MG63 (cell line): ENCODE measurements around the gene CARD11. TPM values are rescaled to one million over a fixed set of nuclear protein-coding genes. Genes with fewer than 3 reads are reported as not detected.

Experiments used
- DNase-seq: peaks from one replicate; pipeline ENCODE4 v3.0.0-alpha.2; 2020
- H3K27me3 ChIP-seq: fragments of 250-450 bp; sonication (Bioruptor Pico); 2 replicates; pipeline ENCODE4 v1.5.1; 2020; ENCODE audit warnings: mild to moderate bottlenecking, moderate library complexity
- H3K36me3 ChIP-seq: fragments of 250-450 bp; sonication (Bioruptor Pico); 2 replicates; pipeline ENCODE4 v1.5.1; 2020; ENCODE audit warnings: mild to moderate bottlenecking, moderate library complexity
- H3K4me3 ChIP-seq: fragments of 250-450 bp; sonication (Bioruptor Pico); 2 replicates; pipeline ENCODE4 v1.5.1; 2020; ENCODE audit warnings: mild to moderate bottlenecking, moderate library complexity
- H3K9me3 ChIP-seq: fragments of 250-450 bp; sonication (Bioruptor Pico); 2 replicates; pipeline ENCODE4 v1.5.1; 2020; ENCODE audit warnings: mild to moderate bottlenecking, moderate library complexity
- total RNA-seq: library from RNA; depleted of rRNA; stranded (reverse); fragments of >200 nt; shearing (Covaris generic); gene quantifications from 2 replicates; pipeline ENCODE4 v1.2.3, GENCODE V29; 2014; ENCODE audit warnings: low replicate concordance

CARD11 gene
- total RNA-seq, 1 experiment from 2014 or later = not detected

- peak; percentile 68 for DNase-seq
- H3K36me3 ChIP-seq = no peaks in the 10 kb centered on the region
- no peak overlapping the region for H3K4me3 ChIP-seq
- no peaks in the 10 kb centered on the region for H3K27me3 ChIP-seq
- no peaks in the 10 kb centered on the region for H3K9me3 ChIP-seq
Observed at GRCh38 chr7:2934211-2934731, 109.4 kb downstream of the CARD11 start.

DNA sequence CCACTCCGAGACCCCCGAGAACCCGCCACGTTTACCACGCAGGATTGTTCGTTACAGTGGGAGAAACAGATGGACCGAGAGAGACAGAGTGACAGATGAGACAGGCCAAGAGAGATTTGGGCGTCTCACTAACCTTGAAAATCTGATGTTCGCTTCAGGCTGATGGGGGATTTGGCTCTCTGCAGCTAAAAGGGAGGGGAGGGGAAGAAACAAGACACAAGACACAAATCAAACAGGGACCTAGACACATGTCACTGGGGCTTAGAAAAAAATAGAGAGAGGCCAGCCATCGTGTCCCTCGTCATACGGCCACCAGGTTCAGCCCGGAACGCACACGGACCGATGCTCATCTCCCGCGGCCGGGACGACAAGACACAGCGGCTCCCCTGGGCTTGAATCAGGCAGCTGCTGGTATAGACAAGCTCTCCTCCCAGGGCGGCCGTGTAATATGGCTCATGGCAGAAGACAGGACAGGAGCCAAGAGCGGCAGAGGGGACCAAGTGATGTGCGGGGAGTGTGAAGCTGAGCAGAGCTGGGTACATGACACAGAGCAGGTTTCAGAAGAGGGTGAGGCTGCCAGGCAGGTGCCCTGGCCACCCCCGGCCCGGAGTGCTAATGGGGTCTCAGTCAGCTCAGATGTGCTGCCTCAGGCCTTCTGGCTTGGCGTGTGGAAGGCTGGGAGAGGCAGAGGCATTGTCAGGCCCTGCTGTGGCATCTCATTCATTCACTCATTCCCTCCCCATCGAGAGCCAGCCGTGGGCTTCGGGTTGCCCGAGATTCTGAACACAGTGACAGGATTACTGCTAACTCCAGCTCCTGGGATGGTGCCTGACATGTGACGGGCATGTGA lies 111.0 kb downstream of the CARD11 start:
- DNase-seq = no peak
- Histone ChIP-seq H3K36me3 (no peaks in the 10 kb centered on the region), H3K4me3 (no peak overlapping the region), H3K27me3 (no peaks in the 10 kb centered on the region), H3K9me3 (no peaks in the 10 kb centered on the region)

DNA sequence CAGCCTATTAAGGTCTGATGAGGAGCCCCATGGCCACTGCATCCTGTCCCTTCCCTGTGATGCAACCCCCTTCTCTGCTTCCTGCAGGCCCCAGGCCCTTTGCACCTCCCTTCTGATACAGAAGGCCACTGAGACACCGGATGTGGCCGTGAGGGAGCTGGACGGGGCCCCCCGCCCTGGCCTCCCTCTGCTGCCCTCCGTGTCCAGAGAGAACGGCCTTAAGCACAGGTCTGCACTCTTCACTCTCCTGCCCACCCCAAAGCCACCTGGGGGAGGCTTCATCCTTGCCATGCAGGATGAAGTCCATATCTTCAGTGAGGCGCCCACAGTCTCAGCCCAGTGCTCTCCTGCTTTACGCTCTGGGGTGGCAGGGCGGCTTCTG lies 112.6 kb downstream of the CARD11 start:
- DNase-seq = no peak
- H3K36me3 ChIP-seq = no peaks in the 10 kb centered on the region

GRCh38 chr7:2930310-2931033 lies 113.2 kb downstream of the CARD11 start:
- no peak for DNase-seq
- no peaks in the 10 kb centered on the region for H3K36me3 ChIP-seq
- no peaks in the 10 kb centered on the region for H3K9me3 ChIP-seq
- no peaks in the 10 kb centered on the region for H3K27me3 ChIP-seq
- H3K4me3 ChIP-seq = no peak overlapping the region

More for the DNA sequence above, 112.6 kb downstream of the CARD11 start:
- no peak overlapping the region for H3K4me3 ChIP-seq
- H3K9me3 ChIP-seq = no peaks in the 10 kb centered on the region
- no peaks in the 10 kb centered on the region for H3K27me3 ChIP-seq

DNA sequence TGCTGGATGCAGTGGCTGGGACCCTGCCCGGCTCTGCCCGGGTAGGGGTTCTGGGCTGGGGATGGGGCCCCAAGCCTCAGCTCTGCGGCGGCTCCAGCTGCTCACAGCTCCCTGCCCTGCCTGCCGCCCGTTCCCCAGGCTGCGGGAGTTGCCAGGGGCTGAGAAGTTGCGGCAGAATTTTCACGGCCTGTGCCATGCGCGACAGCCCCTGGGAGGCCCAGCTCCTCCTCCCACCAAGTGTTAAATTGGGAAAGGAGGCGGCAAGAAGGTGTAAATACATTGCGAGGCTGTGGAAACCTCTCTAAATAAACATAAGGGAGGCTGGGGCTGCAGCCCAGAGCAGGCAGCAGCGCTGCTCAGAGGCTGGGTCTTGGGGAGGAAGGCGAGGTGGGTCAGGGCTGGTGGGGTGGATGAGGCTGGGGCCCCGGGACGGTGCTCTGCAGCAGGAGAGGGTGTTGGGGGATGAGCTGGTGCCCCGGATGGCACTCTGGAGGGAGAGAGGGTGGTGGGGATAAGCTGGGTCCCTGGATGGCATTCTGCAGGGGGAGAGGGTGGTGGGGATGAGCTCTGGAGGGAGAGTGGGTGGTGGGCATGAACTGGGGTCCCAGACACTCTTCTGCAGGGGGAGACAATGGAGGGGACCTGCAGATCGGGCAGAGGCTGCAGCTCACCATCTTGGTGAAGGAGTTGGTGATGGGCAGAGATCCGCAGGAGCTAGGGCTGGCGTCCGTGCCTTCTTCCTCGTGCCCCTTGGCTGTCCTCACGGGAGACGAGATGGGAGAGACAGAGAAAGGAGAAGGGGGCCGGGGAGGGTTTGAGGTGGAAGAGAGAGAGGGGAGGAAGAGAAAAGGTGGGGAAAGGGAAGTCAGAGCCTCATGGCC lies 114.1 kb downstream of the CARD11 start:
- no peaks in the 10 kb centered on the region for H3K9me3 ChIP-seq
- DNase-seq = no peak
- no peaks in the 10 kb centered on the region for H3K27me3 ChIP-seq
- no peaks in the 10 kb centered on the region for H3K36me3 ChIP-seq
- no peak overlapping the region for H3K4me3 ChIP-seq

- H3K4me3 ChIP-seq = no peak overlapping the region
- H3K36me3 ChIP-seq = no peaks in the 10 kb centered on the region
- DNase-seq = no peak
- H3K27me3 ChIP-seq = no peaks in the 10 kb centered on the region
- no peaks in the 10 kb centered on the region for H3K9me3 ChIP-seq
Observed at GRCh38 chr7:2928613-2929311, 114.9 kb downstream of the CARD11 start.

DNA sequence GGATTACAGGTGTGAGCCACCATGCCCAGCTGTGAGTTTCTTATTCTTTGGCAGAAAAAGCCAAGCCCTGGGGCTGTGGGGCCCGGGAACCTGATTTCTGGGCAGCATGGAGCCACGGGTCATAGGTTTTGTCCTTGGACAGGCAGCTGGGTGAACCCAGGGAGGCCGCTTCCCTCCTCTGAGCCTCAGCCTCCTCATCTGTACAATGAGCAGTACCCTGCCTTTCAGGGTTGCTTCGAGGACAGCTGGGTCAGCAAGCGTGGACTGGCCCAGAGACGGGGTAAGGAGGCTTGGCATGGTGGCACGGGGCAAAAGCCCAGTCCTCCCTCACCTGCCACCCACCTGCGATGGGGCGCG lies 115.4 kb downstream of the CARD11 start:
- H3K27me3 ChIP-seq = no peaks in the 10 kb centered on the region
- no peaks in the 10 kb centered on the region for H3K36me3 ChIP-seq
- DNase-seq = no peak
- H3K9me3 ChIP-seq = no peaks in the 10 kb centered on the region
- no peak overlapping the region for H3K4me3 ChIP-seq

DNA sequence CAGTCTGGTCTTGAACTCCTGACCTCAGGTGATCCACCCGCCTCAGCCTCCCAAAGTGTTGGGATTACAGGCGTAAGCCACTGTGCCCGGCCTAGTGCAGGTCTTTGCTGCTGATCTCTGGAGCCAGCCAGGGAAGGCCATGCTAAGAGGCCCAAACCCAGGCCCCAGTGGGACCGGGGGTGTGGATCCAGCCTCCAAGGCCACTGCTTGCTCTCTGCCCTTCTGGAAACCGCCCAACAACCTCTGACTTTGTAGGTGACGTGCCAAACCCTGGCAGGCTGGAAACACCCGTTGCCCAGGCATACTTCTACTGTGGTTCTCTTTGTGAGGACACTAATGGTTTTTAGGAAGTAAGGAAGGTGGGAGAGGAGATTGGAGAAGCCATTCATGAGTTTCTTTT lies 116.1 kb downstream of the CARD11 start:
- DNase-seq = no peak
- Histone ChIP-seq H3K9me3 (no peaks in the 10 kb centered on the region), H3K4me3 (no peak overlapping the region), H3K36me3 (no peaks in the 10 kb centered on the region), H3K27me3 (no peaks in the 10 kb centered on the region)

DNA sequence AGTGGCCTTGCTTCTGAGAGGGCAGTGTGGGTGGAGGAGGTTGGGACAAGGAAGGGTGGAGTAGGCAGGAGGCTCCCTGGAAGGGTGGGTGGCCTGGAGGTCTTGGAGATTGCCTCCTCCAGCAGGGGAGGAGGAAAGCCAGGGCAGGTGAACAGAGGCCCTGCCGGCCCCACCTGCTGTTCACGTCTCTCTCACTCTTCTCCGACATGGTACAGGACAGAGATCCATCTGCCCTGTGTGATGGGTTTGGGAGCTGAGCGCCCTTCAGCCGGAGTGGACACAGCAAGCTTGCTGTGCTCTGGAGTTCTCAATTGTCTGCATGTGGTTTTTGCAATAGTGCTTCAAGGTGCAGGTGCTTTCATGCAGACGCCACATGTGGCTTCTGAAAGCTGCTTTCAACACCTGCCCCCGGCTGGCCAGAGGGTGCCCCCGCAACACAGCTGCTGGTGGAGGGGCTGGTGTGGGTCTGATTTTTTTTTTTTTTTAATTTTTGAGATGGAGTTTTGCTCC lies 116.7 kb downstream of the CARD11 start:
- DNase-seq = no peak
- Histone ChIP-seq H3K9me3 (no peaks in the 10 kb centered on the region), H3K27me3 (no peaks in the 10 kb centered on the region)

DNA sequence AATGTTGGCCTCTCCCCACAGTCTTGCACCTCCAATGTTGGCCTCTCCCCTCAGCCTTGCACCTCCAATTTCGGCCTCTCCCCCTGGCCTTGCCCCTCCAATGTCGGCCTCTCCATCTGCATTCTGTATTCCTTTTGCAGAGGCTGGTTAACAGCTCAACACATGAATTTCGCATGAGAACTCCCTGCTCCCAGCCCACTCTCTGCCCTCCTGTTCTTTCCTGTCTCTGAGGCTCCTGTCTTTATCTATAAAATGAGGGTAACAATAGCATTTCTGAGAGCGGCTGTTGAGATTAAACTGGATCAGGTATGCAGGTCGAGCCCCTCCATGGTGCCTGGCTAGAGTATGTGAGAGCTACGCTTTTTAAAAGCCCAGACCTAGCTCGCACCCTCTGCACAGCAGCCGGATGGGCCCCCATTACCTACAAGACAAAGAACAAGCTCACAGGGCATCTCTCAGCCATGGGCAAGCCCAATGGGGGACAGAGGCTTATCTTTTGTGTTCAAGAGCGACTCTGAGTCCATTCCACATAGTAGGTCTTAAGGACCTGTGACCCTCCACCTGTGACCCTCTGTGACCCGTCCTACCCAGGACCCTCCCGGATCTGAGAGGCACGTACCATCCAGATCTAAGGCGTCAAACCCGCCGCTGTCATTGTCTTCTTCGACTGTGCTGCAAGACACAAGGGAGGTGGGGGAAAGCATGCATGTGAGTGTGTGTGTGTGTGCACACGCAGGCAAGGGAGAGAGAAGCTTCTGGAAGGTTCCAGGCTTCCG lies 117.4 kb downstream of the CARD11 start:
- Histone ChIP-seq H3K9me3 (no peaks in the 10 kb centered on the region), H3K36me3 (no peaks in the 10 kb centered on the region), H3K4me3 (no peak overlapping the region), H3K27me3 (no peaks in the 10 kb centered on the region)
- no peak for DNase-seq

More for the DNA sequence above, 116.7 kb downstream of the CARD11 start:
- Histone ChIP-seq H3K4me3 (no peak overlapping the region), H3K36me3 (no peaks in the 10 kb centered on the region)

DNA sequence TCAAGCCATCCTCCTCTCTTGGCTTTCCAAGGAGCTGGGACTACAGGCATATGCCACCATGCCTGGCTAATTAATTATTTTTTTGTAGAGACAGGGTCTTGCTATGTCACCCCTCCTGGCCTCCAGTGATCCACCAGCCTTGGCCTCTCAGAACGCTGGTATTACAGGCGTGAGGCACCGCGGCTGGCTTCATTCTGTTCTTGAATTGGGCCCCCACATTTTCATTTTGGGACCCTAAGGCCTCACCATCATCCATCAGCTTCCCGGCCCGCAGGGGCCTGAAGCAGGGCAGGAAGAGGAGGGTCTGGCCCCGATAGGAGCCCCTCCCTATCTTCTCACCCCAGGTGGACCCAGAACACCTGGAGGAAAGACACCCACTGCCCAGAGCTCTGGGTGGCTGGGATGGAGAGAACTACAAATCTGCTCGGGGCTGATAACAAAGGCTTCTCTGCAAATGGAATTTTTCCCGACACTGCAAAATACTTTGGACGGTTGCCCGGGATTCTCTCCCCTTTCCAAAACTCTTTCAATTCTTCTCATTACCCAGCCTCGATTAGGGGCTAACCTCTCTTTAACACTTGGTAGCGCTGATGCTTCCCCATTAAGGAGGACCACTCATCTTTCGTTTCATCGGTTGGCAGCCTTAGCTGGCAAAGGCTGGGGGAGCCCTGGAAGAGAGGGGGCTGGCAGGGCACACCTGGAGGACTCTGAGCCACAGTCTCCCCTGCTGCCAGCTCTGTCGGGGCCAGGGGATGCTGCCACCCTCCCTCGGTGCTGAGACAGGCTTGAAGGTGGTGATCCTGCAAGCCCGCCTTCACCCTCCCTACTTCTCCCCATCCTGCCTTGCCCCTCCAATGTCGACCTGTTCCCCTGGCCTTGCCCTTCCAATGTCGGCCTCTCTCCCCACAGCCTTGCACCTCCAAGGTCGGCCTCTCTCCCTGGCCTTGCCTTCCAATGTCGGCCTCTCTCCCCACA lies 118.5 kb downstream of the CARD11 start:
- DNase-seq = no peak
- Histone ChIP-seq H3K9me3 (no peaks in the 10 kb centered on the region), H3K27me3 (no peaks in the 10 kb centered on the region; the same call in 1 of the 2 replicates), H3K4me3 (no peak overlapping the region), H3K36me3 (no peaks in the 10 kb centered on the region)

DNA sequence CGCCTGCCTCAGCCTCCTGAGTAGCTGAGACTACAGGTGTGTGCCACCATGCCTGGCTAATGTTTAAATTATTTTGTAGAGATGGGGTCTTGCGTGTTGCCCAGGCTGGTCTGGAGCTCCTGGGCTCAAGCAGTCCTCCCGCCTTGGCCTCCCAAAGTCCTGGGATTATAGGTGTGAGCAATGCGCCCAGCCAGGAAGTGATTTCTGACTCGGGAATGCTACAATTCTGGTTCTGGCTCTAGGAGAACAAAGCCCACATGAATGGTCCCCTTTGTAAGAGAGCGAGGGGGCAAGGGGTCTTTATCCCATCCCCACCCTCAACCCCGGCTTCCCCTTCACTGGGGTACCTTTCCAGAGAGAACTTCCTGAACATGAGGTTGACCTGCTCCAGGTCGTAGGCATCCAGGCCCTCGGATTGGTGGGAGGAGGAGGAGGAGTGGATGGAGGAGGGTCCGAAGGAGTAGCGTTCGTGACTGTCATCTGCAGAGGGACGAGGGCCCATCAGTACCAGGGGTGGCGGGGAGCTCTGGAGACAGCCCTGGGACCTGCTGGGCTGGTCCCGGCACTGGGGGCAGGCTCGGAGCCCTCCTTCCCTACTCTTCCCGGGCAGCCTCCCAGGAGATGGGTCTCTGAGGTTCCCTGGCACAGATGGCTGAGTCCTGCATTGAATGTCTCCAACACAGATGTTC lies 119.6 kb downstream of the CARD11 start:
- no peaks in the 10 kb centered on the region for H3K9me3 ChIP-seq
- no peak overlapping the region for H3K4me3 ChIP-seq
- peaks cover 2% of the 10 kb centered on the region for H3K27me3 ChIP-seq
- DNase-seq = no peak
- no peaks in the 10 kb centered on the region for H3K36me3 ChIP-seq

GRCh38 chr7:2923291-2923781 lies 120.3 kb downstream of the CARD11 start:
- peaks cover 3% of the 10 kb centered on the region for H3K27me3 ChIP-seq
- no peak for DNase-seq
- no peaks in the 10 kb centered on the region for H3K36me3 ChIP-seq
- H3K4me3 ChIP-seq = no peak overlapping the region
- H3K9me3 ChIP-seq = no peaks in the 10 kb centered on the region

GRCh38 chr7:2922866-2923265 lies 120.8 kb downstream of the CARD11 start:
- H3K27me3 ChIP-seq = peaks cover 7% of the 10 kb centered on the region
- H3K36me3 ChIP-seq = no peaks in the 10 kb centered on the region
- no peaks in the 10 kb centered on the region for H3K9me3 ChIP-seq
- DNase-seq = no peak
- no peak overlapping the region for H3K4me3 ChIP-seq
